G401.6 (cell line): ENCODE measurements around the gene RIC8B.

Experiments used
- FAIRE-seq: peaks from 2 replicates; lab custom pipeline; 2012; peaks lifted over from hg19 to GRCh38; lab: Jason Lieb, UNC

The RIC8B gene

GRCh38 chr12:106801830-106802533 lies 27.5 kb downstream of the RIC8B start:
- peak; percentile 36 for FAIRE-seq

GRCh38 chr12:106804668-106805067 lies 30.2 kb downstream of the RIC8B start:
- FAIRE-seq: no peak

- FAIRE-seq: no peak
Measured at GRCh38 chr12:106814714-106815113, 40.2 kb downstream of the RIC8B start.

- no peak for FAIRE-seq
Measured at GRCh38 chr12:106815741-106816140, 41.3 kb downstream of the RIC8B start.

- FAIRE-seq: no peak
Measured at GRCh38 chr12:106816231-106816630, 41.7 kb downstream of the RIC8B start.

GRCh38 chr12:106819991-106820390 lies 45.5 kb downstream of the RIC8B start:
- FAIRE-seq: no peak

- no peak for FAIRE-seq
Measured at GRCh38 chr12:106831699-106832098, 57.2 kb downstream of the RIC8B start.

- no peak for FAIRE-seq
Measured at GRCh38 chr12:106837782-106838181, 63.3 kb downstream of the RIC8B start.

- no peak for FAIRE-seq
Measured at GRCh38 chr12:106839333-106839732, 64.9 kb downstream of the RIC8B start.

- FAIRE-seq: no peak
Measured at GRCh38 chr12:106840243-106840642, 65.8 kb downstream of the RIC8B start.

- peak; percentile 96 for FAIRE-seq
Measured at GRCh38 chr12:106841510-106842302, 67.2 kb downstream of the RIC8B start.

GRCh38 chr12:106845902-106846301 lies 71.4 kb downstream of the RIC8B start:
- FAIRE-seq: no peak

GRCh38 chr12:106847861-106848260 lies 73.4 kb downstream of the RIC8B start:
- FAIRE-seq: no peak

- no peak for FAIRE-seq
Measured at GRCh38 chr12:106851306-106851705, 76.8 kb downstream of the RIC8B start.

GRCh38 chr12:106854723-106855122 lies 80.2 kb downstream of the RIC8B start:
- FAIRE-seq: no peak

- no peak for FAIRE-seq
Measured at GRCh38 chr12:106855221-106855758, 80.8 kb downstream of the RIC8B start.

GRCh38 chr12:106861984-106862916 lies 87.8 kb downstream of the RIC8B start:
- no peak for FAIRE-seq

- FAIRE-seq: no peak
Measured at GRCh38 chr12:106863189-106863588, 88.7 kb downstream of the RIC8B start.

- no peak for FAIRE-seq
Measured at GRCh38 chr12:106865683-106866082, 91.2 kb downstream of the RIC8B start.

GRCh38 chr12:106866426-106867080 lies 92.1 kb downstream of the RIC8B start:
- FAIRE-seq: peak; percentile 13

GRCh38 chr12:106867651-106868050 lies 93.2 kb downstream of the RIC8B start:
- FAIRE-seq: no peak
